HCT116 (cell line): ENCODE results near the gene SIX3. TPM values are rescaled to one million over a fixed set of nuclear protein-coding genes. Genes with fewer than 3 reads are reported as not detected.

Experiments
- ATAC-seq: fragments of 200-7000 bp; cut with Tn5 transposase; 2 replicates; pipeline ENCODE4 v1.9.1; 2020; ENCODE audit warnings: mild to moderate bottlenecking, moderate library complexity
- BruUV-seq: library from RNA; stranded (reverse); fragments of 400-500 nt; replicated peaks from 2 replicates; lab custom pipeline; 2021; lab: Mats Ljungman, UMichigan
- CTCF ChIA-PET: fragments of 300-600 bp; sonication (Branson Sonifier 250); formaldehyde crosslinking; loops from one replicate; lab custom pipeline; 2021; ENCODE audit warnings: antibody characterized with exemption; lab: Charles Lee
- POLR2A ChIA-PET: fragments of 300-600, 350-600 bp; sonication (Branson Sonifier 250); formaldehyde crosslinking; loops from one replicate; lab custom pipeline; 2021; ENCODE audit warnings: antibody characterized with exemption; lab: Charles Lee
- RAD21 ChIA-PET, 2 experiments: fragments of 300-600 bp; sonication (Branson Sonifier 250); formaldehyde crosslinking; loops; one replicate each; lab custom pipeline; 2023; ENCODE audit warnings: low total read pairs in 2 of 2; ENCODE audit not compliant: uncharacterized antibody in 2 of 2, unreplicated experiment in 2 of 2, low non-redundant PET in 1 of 2; lab: Charles Lee
- DNase-seq: peaks from one replicate; pipeline ENCODE4 v3.0.0-alpha.2; 2010; ENCODE audit warnings: low read depth, low spot score
- H2AFZ ChIP-seq: fragments of 200-600 bp; shearing (Covaris generic), sonication (generic); 2 replicates; pipeline ENCODE4 v1.6.1; 2017; ENCODE audit warnings: low read depth, mixed run types, mixed read lengths, antibody characterized with exemption, low read length; ENCODE audit not compliant: poor library complexity, severe bottlenecking
- H3K27ac ChIP-seq: 2 replicates; pipeline ENCODE4 v1.5.1; 2012; ENCODE audit warnings: low read depth, low read length
- H3K27me3 ChIP-seq: fragments of 200-600 bp; sonication (generic); 2 replicates; pipeline ENCODE4 v1.6.1; 2016; ENCODE audit warnings: mixed run types, low read length, mixed read lengths; ENCODE audit not compliant: insufficient read depth
- H3K36me3 ChIP-seq, 2 experiments: fragments of 200-500 bp in 1 of 2; fragments of 200-600 bp in 1 of 2; sonication (Bioruptor generic) in 1 of 2; sonication (generic) in 1 of 2; 2 replicates each; pipeline versions ENCODE4 v1.5.1 to v1.6.1; 2014 to 2016; ENCODE audit warnings: low read length in 2 of 2, inconsistent platforms in 1 of 2, mixed read lengths in 1 of 2, mixed run types in 1 of 2; ENCODE audit not compliant: insufficient read depth in 2 of 2, control insufficient read depth in 1 of 2
- H3K4me1 ChIP-seq, 2 experiments: fragments of 200-600 bp in 1 of 2; sonication (generic) in 1 of 2; 2 replicates each; pipeline versions ENCODE4 v1.5.1 to v1.6.1; 2012 to 2017; ENCODE audit warnings: low read length in 2 of 2, inconsistent platforms in 1 of 2, mild to moderate bottlenecking in 1 of 2, mixed read lengths in 1 of 2, mixed run types in 1 of 2, moderate library complexity in 1 of 2; ENCODE audit not compliant: insufficient read depth in 2 of 2, control insufficient read depth in 1 of 2
- H3K4me2 ChIP-seq: fragments of 200-600 bp; sonication (generic); 2 replicates; pipeline ENCODE4 v1.6.1; 2017; ENCODE audit warnings: mixed run types, low read length, mixed read lengths
- H3K4me3 ChIP-seq, 2 experiments: fragments of 200-600 bp in 1 of 2; sonication (generic) in 1 of 2; replicated peaks in 1 of 2; 2 replicates each; pipeline ENCODE4 v1.5.1; 2011 to 2016; ENCODE audit warnings: low read length in 2 of 2, control low read depth in 1 of 2, low read depth in 1 of 2, mild to moderate bottlenecking in 1 of 2, mixed read lengths in 1 of 2, mixed run types in 1 of 2
- H3K79me2 ChIP-seq: fragments of 200-600 bp; sonication (generic); 2 replicates; pipeline ENCODE4 v1.6.1; 2017; ENCODE audit warnings: mild to moderate bottlenecking, mixed run types, low read length, moderate library complexity, mixed read lengths; ENCODE audit not compliant: insufficient read depth
- H3K9ac ChIP-seq: fragments of 200-600 bp; sonication (generic); 2 replicates; pipeline ENCODE4 v1.6.1; 2016; ENCODE audit warnings: low read length, mixed read lengths
- H3K9me2 ChIP-seq: fragments of 200-600 bp; sonication (generic), shearing (Covaris generic); 2 replicates; pipeline ENCODE4 v1.6.1; 2017; ENCODE audit warnings: mixed run types, mild to moderate bottlenecking, moderate library complexity; ENCODE audit not compliant: insufficient read depth
- H3K9me3 ChIP-seq, 2 experiments: fragments of 200-500 bp in 1 of 2; fragments of 200-600 bp in 1 of 2; sonication (Bioruptor generic) in 1 of 2; sonication (generic) in 1 of 2; 2 replicates each; pipeline ENCODE4 v1.6.1; 2014 to 2017; ENCODE audit warnings: low read length in 2 of 2, mixed read lengths in 2 of 2, inconsistent platforms in 1 of 2, low read depth in 1 of 2, mild to moderate bottlenecking in 1 of 2, mixed run types in 1 of 2, moderate library complexity in 1 of 2; ENCODE audit not compliant: control insufficient read depth in 1 of 2, insufficient read depth in 1 of 2
- H4K20me1 ChIP-seq: fragments of 200-600 bp; sonication (generic), shearing (Covaris generic); 2 replicates; pipeline ENCODE4 v1.6.1; 2017; ENCODE audit warnings: mixed run types, mild to moderate bottlenecking, moderate library complexity; ENCODE audit not compliant: insufficient read depth
- CBX3 ChIP-seq: IDR thresholded peaks from 2 replicates; pipeline ENCODE4 v1.6.1; 2012; ENCODE audit warnings: low read depth
- CEBPB ChIP-seq: IDR thresholded peaks from 2 replicates; pipeline ENCODE4 v1.6.1; 2012; ENCODE audit warnings: low read depth
- CTCF ChIP-seq, 3 experiments: fragments of 200-600 bp in 1 of 3; sonication (generic) in 1 of 3; IDR thresholded peaks in 2 of 3; conservative IDR thresholded peaks in 1 of 3; 2 replicates each; pipeline ENCODE4 v1.5.1; 2012 to 2017; ENCODE audit warnings: low read depth in 2 of 3, low read length in 2 of 3, antibody characterized with exemption in 1 of 3, borderline replicate concordance in 1 of 3, control low read depth in 1 of 3, mild to moderate bottlenecking in 1 of 3, mixed read lengths in 1 of 3, mixed run types in 1 of 3, moderate library complexity in 1 of 3; ENCODE audit not compliant: insufficient read depth in 1 of 3
- EGR1 ChIP-seq: IDR thresholded peaks from 2 replicates; pipeline ENCODE4 v1.6.1; 2012; ENCODE audit warnings: low read depth
- EZH2phosphoT487 ChIP-seq: fragments of 200-600 bp; IDR thresholded peaks from 2 replicates; pipeline ENCODE4 v1.6.1; 2018; ENCODE audit warnings: antibody characterized with exemption, borderline replicate concordance
- FOSL1 ChIP-seq: IDR thresholded peaks from 2 replicates; pipeline ENCODE4 v1.6.1; 2012; ENCODE audit warnings: low read depth
- JUND ChIP-seq: IDR thresholded peaks from 2 replicates; pipeline ENCODE4 v1.6.1; 2012
- RAD21 ChIP-seq: IDR thresholded peaks from 2 replicates; pipeline ENCODE4 v1.6.1; 2012; ENCODE audit warnings: low read depth, mild to moderate bottlenecking
- REST ChIP-seq: IDR thresholded peaks from 2 replicates; pipeline ENCODE4 v1.6.1; 2012; ENCODE audit warnings: low read depth
- SP1 ChIP-seq: IDR thresholded peaks from 2 replicates; pipeline ENCODE4 v1.6.1; 2012; ENCODE audit warnings: low read depth
- ZBTB33 ChIP-seq: IDR thresholded peaks from 2 replicates; pipeline ENCODE4 v1.6.1; 2011; ENCODE audit warnings: mild to moderate bottlenecking, low read length, moderate library complexity; ENCODE audit not compliant: insufficient replicate concordance; ENCODE audit errors: extremely low read depth
- intact Hi-C: fragments of 100-400 bp; cut with micrococcal nuclease; formaldehyde crosslinking; loops from 2 replicates; pipeline ENCODE4 v1.10.0; 2022
- total RNA-seq: library from RNA; stranded (reverse); gene quantifications from one replicate; pipeline ENCODE4 v1.2.1, GENCODE V29; 2021; ENCODE audit not compliant: unreplicated experiment

SIX3 gene
- total RNA-seq, 1 experiment from 2014 or later: 1.2 TPM

GRCh38 chr2:44945676-44946371, 4.3 kb downstream of the SIX3 start:
- BruUV-seq: no TSS peak
- H3K27me3 ChIP-seq: no peaks in the 10 kb centered on the region
- no peak overlapping the region for H3K9ac ChIP-seq
- no peak for DNase-seq
- no peak for TF ChIP-seq ZBTB33
- TF ChIP-seq SP1: no peak
- TF ChIP-seq RAD21: no peak
- no peak for TF ChIP-seq EZH2phosphoT487
- no peak for TF ChIP-seq JUND
- TF ChIP-seq CTCF (IDR thresholded peaks at IDR 0.05 in 2 of 3, conservative IDR thresholded peaks at IDR 0.05 in 1 of 3; ENCODE audit: borderline replicate concordance in 1 of 3, insufficient read depth in 1 of 3, low read depth in 2 of 3, low read length in 2 of 3): no peak
- no peak for TF ChIP-seq CEBPB
- TF ChIP-seq REST: no peak
- TF ChIP-seq EGR1: no peak
- no peak for TF ChIP-seq FOSL1
- no peak for TF ChIP-seq CBX3
- H3K4me3 ChIP-seq: no peak overlapping the region
- ATAC-seq: no peak
- no peaks in the 10 kb centered on the region for H3K9me3 ChIP-seq
- H3K4me2 ChIP-seq: no peak overlapping the region
- no peaks in the 10 kb centered on the region for H3K79me2 ChIP-seq
- H3K36me3 ChIP-seq: no peaks in the 10 kb centered on the region
- intact Hi-C loops: no loop called here
- POLR2A ChIA-PET: no interaction called here
- no peaks in the 10 kb centered on the region for H3K9me2 ChIP-seq
- H3K4me1 ChIP-seq: peaks cover 5 to 12% of the 10 kb centered on the region in 2 experiments; a peak in 3 of 4 replicates
- CTCF ChIA-PET: no interaction called here
- H3K27ac ChIP-seq: no peak overlapping the region
- RAD21 ChIA-PET: no interaction called here
- H4K20me1 ChIP-seq: no peaks in the 10 kb centered on the region
- no peak overlapping the region for H2AFZ ChIP-seq
